Measurements from ENCODE around the gene SULT1A2. TPM values are rescaled to one million over a fixed set of nuclear protein-coding genes. Genes with fewer than 3 reads are reported as not detected.

Gene SULT1A2
- total and polyA plus RNA-seq, 8 donors: 0.18 to 2.4 (median 1.00) TPM; not detected in 2

DNA sequence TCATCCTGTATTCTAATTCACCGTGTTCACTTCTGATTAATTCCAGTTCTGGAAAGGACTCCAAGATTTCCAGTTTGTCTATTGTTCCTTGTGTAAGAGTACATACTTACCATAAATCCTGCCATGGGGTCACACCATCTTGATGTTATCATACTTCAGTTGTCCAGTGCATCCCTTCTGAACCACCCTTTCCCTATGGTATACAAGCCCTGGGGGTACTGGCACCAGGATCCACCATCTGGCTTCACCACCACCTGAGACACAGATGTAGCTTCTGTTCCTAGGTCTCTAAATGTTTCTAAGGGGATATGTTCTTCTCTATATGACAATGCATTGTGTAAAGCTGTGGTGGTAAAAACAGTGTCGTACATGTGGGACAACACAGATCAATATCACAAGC lies 21.9 kb downstream of the SULT1A2 start:
- TF ChIP-seq POLR2A (IDR thresholded peaks at IDR 0.05) (no peak), EP300 (IDR thresholded peaks at IDR 0.05) (no peak), POLR2AphosphoS5 (IDR thresholded peaks at IDR 0.05) (no peak)
- TF ChIP-seq, protein P1, sequence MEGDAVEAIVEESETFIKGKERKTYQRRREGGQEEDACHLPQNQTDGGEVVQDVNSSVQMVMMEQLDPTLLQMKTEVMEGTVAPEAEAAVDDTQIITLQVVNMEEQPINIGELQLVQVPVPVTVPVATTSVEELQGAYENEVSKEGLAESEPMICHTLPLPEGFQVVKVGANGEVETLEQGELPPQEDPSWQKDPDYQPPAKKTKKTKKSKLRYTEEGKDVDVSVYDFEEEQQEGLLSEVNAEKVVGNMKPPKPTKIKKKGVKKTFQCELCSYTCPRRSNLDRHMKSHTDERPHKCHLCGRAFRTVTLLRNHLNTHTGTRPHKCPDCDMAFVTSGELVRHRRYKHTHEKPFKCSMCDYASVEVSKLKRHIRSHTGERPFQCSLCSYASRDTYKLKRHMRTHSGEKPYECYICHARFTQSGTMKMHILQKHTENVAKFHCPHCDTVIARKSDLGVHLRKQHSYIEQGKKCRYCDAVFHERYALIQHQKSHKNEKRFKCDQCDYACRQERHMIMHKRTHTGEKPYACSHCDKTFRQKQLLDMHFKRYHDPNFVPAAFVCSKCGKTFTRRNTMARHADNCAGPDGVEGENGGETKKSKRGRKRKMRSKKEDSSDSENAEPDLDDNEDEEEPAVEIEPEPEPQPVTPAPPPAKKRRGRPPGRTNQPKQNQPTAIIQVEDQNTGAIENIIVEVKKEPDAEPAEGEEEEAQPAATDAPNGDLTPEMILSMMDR (IDR thresholded peaks at IDR 0.05): no peak
- intact Hi-C loops (cut with DNase I; ENCODE audit: low total_unique reads): no loop called here
- Histone ChIP-seq H3K4me1 (peaks cover 6 to 33% (median 23%) of the 10 kb centered on the region in 4 donors), H3K27ac (no peak overlapping the region), H3K4me3 (no peak overlapping the region), H3K27me3 (no peaks in the 10 kb centered on the region), H3K36me3 (peaks cover 0 to 11% (median 3%) of the 10 kb centered on the region in 4 donors), H3K9me3 (no peaks in the 10 kb centered on the region)
- 87 to 98% (median 92%) methylated on average over 2 of the region's 2 CpGs for WGBS, 5 donors
- no peak for DNase-seq

DNA sequence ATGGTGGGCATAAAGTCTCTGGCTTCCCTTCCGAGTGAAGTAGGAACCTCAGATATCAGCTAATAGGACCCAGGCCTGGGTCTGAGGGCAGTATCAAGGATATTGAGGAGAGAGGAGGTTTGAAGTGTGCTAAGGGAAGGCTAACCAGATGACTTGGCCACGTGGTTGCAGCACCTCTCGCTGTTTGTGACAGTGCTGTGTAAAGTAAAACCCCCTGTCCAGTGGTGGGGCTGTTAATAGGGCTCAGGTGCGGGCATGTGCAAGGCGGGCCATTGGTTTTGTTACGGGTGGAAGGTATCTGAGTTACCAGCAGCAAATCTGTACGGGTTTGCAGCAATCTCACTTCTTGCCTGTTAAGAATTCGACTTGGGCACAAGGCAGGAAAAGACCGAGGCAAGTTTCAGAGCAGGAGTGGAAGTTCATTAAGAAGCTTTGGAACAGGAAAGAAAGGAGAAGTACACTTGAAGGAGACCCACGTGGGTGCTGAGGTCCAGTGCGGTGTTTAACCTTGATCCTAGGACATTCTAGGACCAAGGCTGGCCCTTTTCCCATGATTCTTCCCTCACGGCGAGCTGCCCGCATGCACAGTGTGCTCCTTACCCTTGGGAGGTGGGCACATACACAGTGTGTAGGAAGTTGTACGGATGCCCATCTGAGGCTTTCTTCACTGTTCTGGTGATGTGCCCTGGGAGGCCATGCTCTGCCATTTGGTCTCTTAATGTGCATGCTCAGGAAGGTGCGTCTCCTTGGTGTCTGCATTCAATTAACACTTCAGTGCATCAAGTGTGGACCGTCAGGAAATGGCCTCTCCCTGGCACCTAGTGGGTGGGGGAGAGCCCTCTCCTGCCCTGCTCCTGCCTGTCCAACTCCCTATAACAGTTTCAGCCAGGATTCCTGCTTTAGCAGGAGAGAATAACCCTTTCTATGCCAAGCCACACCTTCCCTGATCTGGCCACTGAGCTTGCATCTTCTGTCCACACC lies 22.8 kb downstream of the SULT1A2 start:
- no peak for DNase-seq
- H3K4me1 ChIP-seq: peaks cover 6 to 33% (median 23%) of the 10 kb centered on the region in 4 donors
- H3K36me3 ChIP-seq: peaks cover 0 to 4% (median 1%) of the 10 kb centered on the region in 4 donors
- H3K27ac ChIP-seq: peak overlapping the region in 1 of 5 donors; percentile 46
- 80 to 84% (median 81%) methylated on average over 17 of the region's 17 CpGs for WGBS, 5 donors
- no peak overlapping the region for H3K4me3 ChIP-seq
- no peak for TF ChIP-seq EP300 (IDR thresholded peaks at IDR 0.05)
- no peak for TF ChIP-seq POLR2A (IDR thresholded peaks at IDR 0.05)
- TF ChIP-seq, protein P1 (IDR thresholded peaks at IDR 0.05): no peak
- TF ChIP-seq POLR2AphosphoS5 (IDR thresholded peaks at IDR 0.05): no peak
- H3K27me3 ChIP-seq: no peaks in the 10 kb centered on the region
- intact Hi-C loops (cut with DNase I; ENCODE audit: low total_unique reads): no loop called here
- no peaks in the 10 kb centered on the region for H3K9me3 ChIP-seq

DNA sequence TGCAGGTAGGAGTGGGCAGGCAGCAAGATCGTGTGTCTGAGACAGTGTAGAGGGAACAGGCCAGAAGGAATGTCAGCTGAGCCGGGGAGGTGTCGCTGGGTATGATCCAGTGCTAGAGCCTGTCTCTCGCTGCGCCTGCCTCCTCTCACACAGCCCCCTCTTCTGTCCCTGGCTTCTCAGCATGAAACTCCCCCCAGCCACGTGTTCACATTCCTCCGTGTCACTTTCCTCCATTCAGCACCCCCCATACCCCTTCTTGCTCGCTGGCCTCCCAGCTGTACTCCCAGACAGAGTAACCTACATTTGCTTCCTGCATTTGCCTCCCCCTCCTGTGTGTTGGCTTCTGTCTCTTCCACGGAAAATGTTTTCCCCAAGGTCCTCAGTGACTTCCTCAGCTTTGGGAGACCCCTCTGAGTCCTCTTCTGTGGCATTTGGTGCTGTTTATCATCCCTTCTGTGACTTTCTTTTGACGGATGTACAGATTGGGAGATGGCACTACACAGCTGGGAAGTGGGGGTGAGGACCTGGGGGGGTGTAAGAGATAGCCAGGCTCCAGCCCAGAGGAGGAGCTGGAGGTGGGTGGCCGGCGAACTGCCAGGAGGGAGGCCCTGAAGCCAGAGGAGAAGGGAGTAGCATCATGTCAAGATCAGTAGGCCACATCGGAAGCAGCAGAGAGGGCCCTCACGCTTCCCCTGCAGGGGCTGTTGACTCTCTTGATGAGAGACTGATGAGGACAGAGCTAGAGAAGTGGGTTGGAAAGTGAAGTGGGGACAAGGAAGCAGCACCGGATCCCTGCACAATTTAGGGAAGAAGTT lies 23.9 kb downstream of the SULT1A2 start:
- Histone ChIP-seq H3K27ac (peak overlapping the region in 1 of 5 donors; percentile 46), H3K27me3 (no peaks in the 10 kb centered on the region), H3K9me3 (no peaks in the 10 kb centered on the region), H3K4me3 (no peak overlapping the region), H3K4me1 (peaks cover 6 to 33% (median 23%) of the 10 kb centered on the region in 4 donors), H3K36me3 (peaks cover 0 to 4% (median under 1%) of the 10 kb centered on the region in 4 donors)
- TF ChIP-seq EP300 (IDR thresholded peaks at IDR 0.05) (no peak), POLR2AphosphoS5 (IDR thresholded peaks at IDR 0.05) (no peak), POLR2A (IDR thresholded peaks at IDR 0.05) (no peak)
- TF ChIP-seq, protein P1 (IDR thresholded peaks at IDR 0.05): no peak
- DNase-seq: peak in 1 of 2 donors; percentile 79
- intact Hi-C loops (cut with DNase I; ENCODE audit: low total_unique reads): no loop called here
- WGBS, 5 donors: 54 to 79% (median 69%) methylated on average over 15 of the region's 15 CpGs
